Measurements from ENCODE around the gene KLHL14.

The KLHL14 gene

GRCh38 chr18:32674491-32674890 lies 98.3 kb downstream of the KLHL14 start:
- no peak overlapping the region for H3K4me2 ChIP-seq (ENCODE audit: low read length)
- peaks cover 55% of the 10 kb centered on the region for H3K36me3 ChIP-seq (replicated peaks; ENCODE audit: low read depth, low read length)
- TF ChIP-seq CTCF (IDR thresholded peaks at IDR 0.05; ENCODE audit: low read depth, low read length) (0 out of 2 replicates have a peak, but pooled peaks have one; percentile 17), EZH2phosphoT487 (IDR thresholded peaks at IDR 0.05; ENCODE audit: low read depth) (no peak)
- no peak overlapping the region for H3K9ac ChIP-seq (ENCODE audit: low read length)
- no peak overlapping the region for H3K4me3 ChIP-seq (ENCODE audit: low read length)
- no peaks in the 10 kb centered on the region for H3K27me3 ChIP-seq (ENCODE audit: low read depth, low read length)
- no peaks in the 10 kb centered on the region for H3K79me2 ChIP-seq (ENCODE audit: low read length)
- peaks cover 11% of the 10 kb centered on the region for H3K4me1 ChIP-seq (ENCODE audit: low read length)
- H3K9me3 ChIP-seq (ENCODE audit: insufficient read depth, low read length): no peaks in the 10 kb centered on the region
- H4K20me1 ChIP-seq (ENCODE audit: insufficient read depth, low read length): peaks cover 5% of the 10 kb centered on the region; the same call in 1 of the 2 replicates
- no peak overlapping the region for H3K27ac ChIP-seq (ENCODE audit: low read length)
- no peak overlapping the region for H2AFZ ChIP-seq (ENCODE audit: low read depth, low read length)

- Histone ChIP-seq H3K9me3 (ENCODE audit: insufficient read depth, low read length) (no peaks in the 10 kb centered on the region), H3K9ac (ENCODE audit: low read length) (no peak overlapping the region), H3K4me2 (ENCODE audit: low read length) (no peak overlapping the region), H3K79me2 (ENCODE audit: low read length) (no peaks in the 10 kb centered on the region), H3K27ac (ENCODE audit: low read length) (no peak overlapping the region), H4K20me1 (ENCODE audit: insufficient read depth, low read length) (no peaks in the 10 kb centered on the region; the same call in 1 of the 2 replicates), H3K4me1 (ENCODE audit: low read length) (0 out of 2 replicates have a peak, but pooled peaks cover 3% of the 10 kb centered on the region), H3K36me3 (replicated peaks; ENCODE audit: low read depth, low read length) (peaks cover 45% of the 10 kb centered on the region), H2AFZ (ENCODE audit: low read depth, low read length) (no peak overlapping the region), H3K27me3 (ENCODE audit: low read depth, low read length) (no peaks in the 10 kb centered on the region), H3K4me3 (ENCODE audit: low read length) (no peak overlapping the region)
- TF ChIP-seq EZH2phosphoT487 (IDR thresholded peaks at IDR 0.05; ENCODE audit: low read depth) (no peak), CTCF (IDR thresholded peaks at IDR 0.05; ENCODE audit: low read depth, low read length) (no peak)
These were observed 100.4 kb downstream of the KLHL14 start for GRCh38 chr18:32672398-32672797.

GRCh38 chr18:32670727-32671126 lies 102.1 kb downstream of the KLHL14 start:
- Histone ChIP-seq H3K27me3 (ENCODE audit: low read depth, low read length) (no peaks in the 10 kb centered on the region), H3K9ac (ENCODE audit: low read length) (no peak overlapping the region), H3K4me1 (ENCODE audit: low read length) (0 out of 2 replicates have a peak, but pooled peaks cover 3% of the 10 kb centered on the region), H2AFZ (ENCODE audit: low read depth, low read length) (no peak overlapping the region), H3K9me3 (ENCODE audit: insufficient read depth, low read length) (no peaks in the 10 kb centered on the region), H3K79me2 (ENCODE audit: low read length) (no peaks in the 10 kb centered on the region), H3K27ac (ENCODE audit: low read length) (no peak overlapping the region), H3K4me3 (ENCODE audit: low read length) (no peak overlapping the region), H4K20me1 (ENCODE audit: insufficient read depth, low read length) (no peaks in the 10 kb centered on the region), H3K4me2 (ENCODE audit: low read length) (no peak overlapping the region), H3K36me3 (replicated peaks; ENCODE audit: low read depth, low read length) (peaks cover 31% of the 10 kb centered on the region)
- TF ChIP-seq EZH2phosphoT487 (IDR thresholded peaks at IDR 0.05; ENCODE audit: low read depth) (no peak), CTCF (IDR thresholded peaks at IDR 0.05; ENCODE audit: low read depth, low read length) (no peak)

- Histone ChIP-seq H3K79me2 (ENCODE audit: low read length) (no peaks in the 10 kb centered on the region), H3K9me3 (ENCODE audit: insufficient read depth, low read length) (no peaks in the 10 kb centered on the region), H3K9ac (ENCODE audit: low read length) (no peak overlapping the region), H4K20me1 (ENCODE audit: insufficient read depth, low read length) (no peaks in the 10 kb centered on the region), H3K4me2 (ENCODE audit: low read length) (no peak overlapping the region), H3K27me3 (ENCODE audit: low read depth, low read length) (no peaks in the 10 kb centered on the region), H3K36me3 (replicated peaks; ENCODE audit: low read depth, low read length) (peaks cover 29% of the 10 kb centered on the region), H3K4me3 (ENCODE audit: low read length) (no peak overlapping the region), H2AFZ (ENCODE audit: low read depth, low read length) (no peak overlapping the region), H3K4me1 (ENCODE audit: low read length) (no peaks in the 10 kb centered on the region), H3K27ac (ENCODE audit: low read length) (no peak overlapping the region)
- no peak for TF ChIP-seq EZH2phosphoT487 (IDR thresholded peaks at IDR 0.05; ENCODE audit: low read depth)
- TF ChIP-seq CTCF (IDR thresholded peaks at IDR 0.05; ENCODE audit: low read depth, low read length): peak; percentile 29
These were observed 103.2 kb downstream of the KLHL14 start for GRCh38 chr18:32669549-32670165.

Data from OCI-LY3 (cell line).